HG03060 (cell line): ENCODE measurements around the gene NAA16.
"Not testable (repeated sequence)": the region's sequence is repeated elsewhere in the genome, so short reads cannot be mapped to it uniquely, and the experiment has no call there.

ENCODE experiments used
- ATAC-seq: cut with Tn5 transposase; IDR thresholded peaks from one replicate; pipeline ENCODE4 v1.9.1; 2021; ENCODE audit warnings: low read depth, moderate number of reproducible peaks; ENCODE audit not compliant: unreplicated experiment

NAA16 gene

DNA sequence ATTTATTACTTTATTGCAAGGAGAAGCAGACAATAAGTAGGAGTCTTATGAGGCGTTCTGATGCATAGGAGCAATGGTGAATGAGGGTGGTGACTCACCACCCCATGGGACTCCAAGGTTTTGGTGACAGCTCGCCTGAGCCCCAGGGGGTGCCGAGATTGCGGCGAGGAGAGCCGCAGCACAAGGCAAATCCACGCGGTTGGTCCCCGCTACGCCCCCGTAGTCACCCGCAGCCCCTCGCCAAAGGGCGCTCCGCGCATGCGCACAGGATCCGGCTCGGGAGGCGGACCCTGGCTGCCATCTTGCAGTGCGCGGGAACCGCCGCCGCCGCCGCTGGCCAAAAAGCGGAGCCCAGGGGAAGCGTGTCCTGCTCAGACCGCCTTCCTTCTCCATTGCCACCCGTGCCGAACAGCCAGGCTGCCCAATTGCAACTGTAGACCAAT is at the start of gene NAA16:
Gene NAA16, plus strand, starts transcription at position 305 of the 443 bp plus-strand sequence. CDS start 262 bp downstream, outside the sequence.
- ATAC-seq = peak; percentile 68

DNA sequence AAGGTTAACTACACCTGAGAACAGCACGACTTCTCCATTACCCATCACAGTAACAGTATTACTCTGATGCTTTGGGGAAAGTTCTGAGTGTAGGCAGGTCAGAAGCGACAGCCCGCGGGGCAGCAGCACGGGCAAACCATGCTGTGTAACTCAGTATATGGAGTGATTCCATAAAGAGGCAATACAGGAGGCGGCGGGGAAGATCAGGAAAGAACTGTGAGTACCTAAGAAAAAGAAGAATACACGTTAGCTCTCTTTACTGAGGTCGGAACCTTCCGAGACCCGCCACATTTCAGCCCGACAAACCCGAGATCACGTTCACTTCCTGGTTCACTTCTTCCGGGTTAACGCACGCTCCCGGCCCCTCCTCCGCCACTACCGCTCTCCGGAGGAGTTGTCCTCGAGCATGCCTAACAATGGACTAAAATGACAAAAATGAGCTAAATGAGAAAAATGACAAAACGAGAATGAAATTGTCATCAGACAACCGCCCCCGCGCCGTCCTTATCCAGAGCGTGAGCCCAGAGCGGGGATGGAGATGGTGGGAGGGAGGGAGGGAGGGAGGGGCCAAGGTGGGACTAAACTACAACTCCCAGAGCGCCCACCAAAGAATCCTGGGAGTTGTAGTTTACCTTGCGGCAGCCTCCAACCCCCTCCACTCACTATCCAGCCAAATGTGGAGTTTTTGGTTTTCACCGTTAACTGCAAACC is 47.7 kb upstream of the NAA16 start, which contains the start of gene MTRF1:
Gene MTRF1, minus strand, starts transcription at position 316 of the 711 bp plus-strand sequence. CDS start 2,669 bp downstream, outside the sequence.
- ATAC-seq = peak; percentile 82

DNA sequence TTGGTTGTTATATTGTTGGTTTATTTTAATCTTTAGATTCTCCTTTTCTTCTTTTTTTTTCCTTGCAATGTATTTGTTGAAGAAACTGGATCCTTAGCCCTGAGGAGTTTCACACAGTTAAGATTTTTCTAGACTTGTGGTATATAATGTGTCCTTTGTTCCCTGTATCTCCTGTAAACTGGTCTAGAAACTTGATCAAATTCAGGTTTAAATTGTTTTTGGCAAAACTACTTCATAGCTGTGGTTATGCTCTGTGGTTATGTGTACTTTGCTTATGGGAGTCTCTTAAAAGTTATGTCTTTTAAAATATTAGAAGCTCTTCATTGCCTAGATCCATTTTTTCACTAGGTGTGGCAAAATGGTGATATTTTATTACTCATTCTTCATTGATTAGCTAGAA is 44.0 kb upstream of the NAA16 start:
- ATAC-seq = no peak

DNA sequence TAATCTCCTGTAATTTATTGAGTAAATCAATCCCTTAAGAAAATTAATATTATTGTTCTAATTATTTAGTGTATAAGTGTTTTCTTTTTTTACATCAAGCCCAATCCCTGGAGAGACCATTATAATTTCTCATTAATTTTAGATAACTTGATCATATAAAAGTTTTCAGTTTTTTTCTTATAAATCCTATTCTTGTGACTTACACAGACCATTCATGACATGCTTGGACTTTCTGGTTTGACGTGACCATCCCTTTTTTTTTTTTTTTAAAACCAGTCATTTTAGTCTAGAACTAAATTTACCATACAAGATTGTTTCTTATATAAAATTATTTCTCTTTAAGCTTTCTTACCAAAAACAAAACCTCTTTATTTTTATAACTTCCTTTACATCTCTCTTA is 42.3 kb upstream of the NAA16 start:
- ATAC-seq = no peak

DNA sequence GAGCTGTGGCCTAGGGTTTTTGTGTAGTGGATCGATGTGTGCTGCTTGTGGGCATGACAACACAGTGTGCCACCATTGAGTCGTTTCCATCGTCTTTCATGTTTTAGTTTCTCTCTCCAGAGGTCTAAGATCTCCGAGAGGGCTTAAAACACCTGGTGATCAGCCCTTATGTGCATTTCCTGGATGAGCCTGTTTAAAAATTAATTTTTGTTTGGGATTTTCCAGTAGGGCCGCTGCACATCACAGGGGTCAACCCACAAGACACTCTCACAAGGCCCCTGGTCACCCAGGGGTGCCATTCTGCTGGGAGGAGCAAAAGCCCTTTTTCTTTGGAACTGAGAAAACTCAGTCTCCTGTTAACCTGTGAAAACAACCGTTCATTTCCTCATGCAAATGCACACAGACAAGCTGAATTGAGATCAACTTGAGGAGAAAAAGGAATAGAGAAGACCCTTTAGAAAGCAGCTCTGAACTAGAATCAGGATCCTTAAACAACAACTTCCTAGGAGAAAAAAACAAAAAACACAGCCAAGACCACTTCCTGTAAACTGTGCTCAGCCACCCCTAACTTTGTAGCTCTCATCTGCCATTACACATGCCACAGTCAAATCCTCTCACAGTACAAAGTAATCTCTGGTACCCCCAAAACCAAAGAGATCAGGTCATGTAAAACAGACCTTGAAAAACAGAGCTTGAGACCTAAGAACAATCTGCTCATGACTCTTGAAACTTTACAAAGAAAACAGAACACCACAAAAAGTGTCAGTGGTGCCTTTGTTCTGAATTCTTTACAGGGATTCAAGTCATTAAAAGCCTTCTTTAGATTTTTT is 39.4 kb upstream of the NAA16 start:
- no peak for ATAC-seq

DNA sequence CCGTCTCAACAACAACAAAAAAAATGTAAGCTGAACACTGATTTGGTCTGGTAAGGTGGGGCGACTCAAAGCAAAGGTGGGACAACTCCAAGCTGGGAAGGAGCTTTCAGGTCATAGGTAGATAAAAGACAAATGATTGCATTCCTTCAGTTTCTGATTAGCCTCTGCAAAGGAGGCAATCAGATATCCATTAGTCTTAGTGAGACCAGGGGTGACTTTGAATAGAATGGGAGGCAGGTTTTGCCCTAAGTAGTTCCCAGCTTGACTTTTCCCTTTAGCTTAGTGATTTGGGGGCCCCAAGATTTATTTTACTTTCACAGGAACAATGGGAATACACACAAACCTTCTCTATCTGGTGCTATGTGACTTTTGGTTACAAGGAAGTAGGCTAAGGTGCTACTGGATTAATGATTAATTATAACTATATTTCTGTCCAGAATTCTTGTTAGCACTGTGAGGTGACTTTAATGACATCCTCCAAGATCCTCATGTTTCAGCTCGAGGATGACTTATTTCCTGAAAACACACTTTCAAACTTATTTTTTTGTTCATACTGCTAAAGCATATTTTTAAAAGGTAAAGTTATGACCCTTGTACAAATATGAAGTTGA is 37.1 kb upstream of the NAA16 start:
- no peak for ATAC-seq

DNA sequence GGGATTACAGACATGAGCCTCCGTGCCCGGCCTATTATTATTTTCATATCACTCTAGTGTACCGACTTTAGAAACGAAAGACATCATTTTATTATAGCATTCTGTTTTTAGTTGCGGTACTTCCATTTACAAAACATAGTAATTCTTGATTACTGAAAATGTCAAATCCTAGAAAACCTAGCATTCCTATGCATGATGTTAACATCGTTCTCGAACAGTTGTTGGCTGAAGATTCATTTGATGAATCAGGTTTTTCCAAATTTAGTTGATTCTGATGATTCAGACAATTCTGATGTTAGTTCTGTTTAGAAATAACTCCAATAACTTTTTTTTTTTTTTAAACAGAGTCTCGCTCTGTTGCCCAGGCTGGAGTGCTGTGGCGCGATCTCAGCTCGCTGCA is 36.2 kb upstream of the NAA16 start:
- ATAC-seq = no peak

DNA sequence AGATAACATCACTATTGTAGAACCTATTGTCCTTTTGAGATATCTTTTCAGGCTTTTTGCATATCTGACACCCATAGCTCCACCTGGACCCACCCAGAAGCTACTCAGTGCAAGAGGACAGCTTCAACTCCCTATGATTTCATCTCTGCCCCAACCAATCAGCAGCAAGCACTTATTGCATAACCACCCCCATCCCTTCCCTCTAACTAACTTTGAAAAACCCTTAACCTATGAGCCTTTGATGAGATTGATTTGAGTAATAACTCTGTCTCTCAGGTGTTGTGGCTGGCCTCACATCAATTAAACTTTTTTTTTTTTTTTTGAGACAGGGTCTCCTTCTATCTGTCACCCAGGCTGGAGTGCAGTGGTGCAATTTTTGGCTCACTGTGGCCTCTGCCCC is 34.2 kb upstream of the NAA16 start:
- no peak for ATAC-seq

DNA sequence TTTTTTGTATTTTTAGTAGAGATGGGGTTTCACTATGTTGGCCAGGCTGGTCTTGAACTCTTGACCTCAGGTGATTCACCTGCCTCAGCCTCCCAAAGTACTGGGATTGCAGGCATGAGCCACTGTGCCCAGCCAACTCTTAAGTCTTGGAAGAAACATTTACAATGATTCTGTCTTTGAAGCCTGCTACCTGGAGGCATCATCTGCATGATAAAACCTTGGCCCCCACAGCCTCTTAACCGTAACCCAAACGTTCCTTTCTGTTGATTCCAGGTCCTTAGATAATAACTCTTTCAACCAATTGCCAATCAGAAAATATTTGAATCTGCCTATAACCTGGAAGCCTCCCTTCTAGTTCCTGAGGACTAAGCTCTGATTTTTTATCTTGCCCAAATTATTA is 31.9 kb upstream of the NAA16 start:
- not testable (repeated sequence) for ATAC-seq

DNA sequence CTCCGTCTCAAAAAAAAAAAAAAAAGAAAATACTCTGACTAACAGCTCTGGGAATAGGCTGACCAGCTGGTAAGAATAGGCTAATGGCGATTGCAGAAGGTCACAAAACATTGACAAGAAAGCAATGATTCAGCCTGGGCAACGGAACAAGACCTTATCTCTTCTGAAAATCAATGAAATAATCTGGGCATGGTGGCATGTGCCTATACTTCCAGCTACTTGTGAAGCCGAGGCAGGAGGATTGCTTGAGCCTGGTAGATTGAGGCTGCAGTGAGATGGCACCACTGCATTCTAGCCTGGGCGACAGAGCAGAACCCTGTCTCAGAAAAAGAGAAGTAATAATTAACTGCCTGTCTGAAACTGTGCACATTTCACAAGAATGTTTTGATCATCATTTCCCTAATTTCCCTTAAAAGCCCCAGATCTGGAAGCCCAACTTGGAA is 28.9 kb upstream of the NAA16 start:
- ATAC-seq = no peak

DNA sequence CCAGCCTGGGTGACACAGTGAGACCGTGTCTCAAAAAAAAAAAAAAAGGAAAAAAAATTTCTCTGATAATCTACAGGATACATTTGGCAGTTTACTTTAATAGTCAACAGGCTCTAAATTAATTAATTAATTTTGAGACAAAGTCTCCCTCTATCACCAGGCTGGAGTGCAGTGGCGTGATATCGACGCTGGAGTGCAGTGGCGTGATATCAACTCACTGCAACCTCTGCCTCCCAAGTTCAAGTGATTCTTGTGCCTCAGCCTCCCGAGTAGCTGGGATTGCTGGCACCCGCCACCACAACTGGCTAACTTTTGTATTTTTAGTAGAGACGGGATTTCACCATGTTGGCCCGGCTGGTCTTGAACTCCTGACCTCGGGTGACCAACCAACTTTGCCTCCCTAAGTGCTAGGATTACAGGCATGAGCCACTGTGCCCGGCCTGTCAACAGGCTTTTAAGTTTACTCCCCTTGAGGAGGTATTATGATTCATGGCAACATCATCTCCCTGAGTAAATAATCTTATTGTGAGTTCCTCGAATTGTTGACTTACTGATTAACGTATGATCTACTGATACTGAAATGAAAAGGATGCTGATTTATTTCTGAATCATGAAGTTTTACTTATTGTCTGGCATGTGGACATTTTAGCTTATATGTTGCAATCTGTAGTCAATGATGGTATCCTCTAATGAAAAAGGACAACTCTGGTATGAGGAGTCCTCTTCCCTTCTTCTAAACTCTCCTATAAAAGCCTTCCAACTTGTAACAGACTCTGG is 26.4 kb upstream of the NAA16 start:
- ATAC-seq = no peak

DNA sequence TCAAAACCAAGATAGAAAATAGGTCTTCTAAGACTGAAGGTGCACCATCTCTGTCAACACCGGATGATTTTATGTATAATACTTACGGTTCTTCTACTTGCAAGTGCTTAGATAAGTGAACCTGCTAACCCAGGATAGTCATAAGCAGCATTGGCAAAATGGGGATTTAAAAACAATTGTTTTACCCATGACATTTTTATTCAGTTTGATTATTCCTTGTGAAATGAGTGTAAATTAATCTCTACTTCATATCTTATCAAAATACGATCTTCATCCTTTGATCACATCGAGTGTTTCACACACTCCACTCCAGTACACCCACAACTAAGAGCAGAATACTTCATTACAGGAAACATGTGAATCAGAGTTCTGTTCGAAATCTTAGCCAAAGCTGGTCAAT is 24.7 kb upstream of the NAA16 start:
- no peak for ATAC-seq

DNA sequence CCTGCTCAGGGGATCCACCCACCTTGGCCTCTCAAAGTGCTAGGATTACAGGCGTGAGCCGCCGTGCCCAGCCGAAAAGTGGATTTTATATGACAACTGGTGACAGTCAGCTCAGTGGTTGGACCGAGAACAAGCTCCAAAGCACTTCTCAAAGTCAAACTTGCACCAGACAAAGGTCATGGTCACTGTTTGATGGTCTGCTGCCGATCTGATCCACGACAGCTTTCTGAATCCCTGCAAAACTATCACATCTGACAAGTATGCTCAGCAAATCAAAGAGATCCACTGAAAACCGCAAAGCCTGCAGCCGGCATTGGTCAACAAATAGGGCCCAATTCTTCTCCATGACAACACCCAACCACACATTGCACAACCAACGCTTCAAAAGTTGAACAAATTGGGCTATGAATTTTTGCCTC is 21.6 kb upstream of the NAA16 start:
- no peak for ATAC-seq

DNA sequence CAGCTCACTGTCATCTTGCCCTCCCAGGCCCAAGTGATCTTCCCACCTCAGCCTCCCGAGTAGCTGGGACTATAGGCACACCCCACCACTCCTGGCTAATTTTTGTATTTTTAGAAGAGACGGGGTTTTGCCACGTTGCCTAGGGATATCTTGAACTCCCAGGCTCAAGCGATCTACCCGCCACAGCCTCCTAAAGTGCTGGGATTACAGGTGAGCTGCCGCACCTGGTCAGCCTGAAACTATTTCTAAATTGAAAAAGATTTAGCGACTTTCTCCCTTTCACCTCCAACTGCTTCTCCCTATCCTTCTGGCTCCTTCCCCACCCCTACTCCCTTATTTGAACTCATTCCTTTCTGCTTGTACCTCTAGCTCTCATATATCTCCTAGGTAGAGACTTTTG is 19.8 kb upstream of the NAA16 start:
- ATAC-seq = no peak

DNA sequence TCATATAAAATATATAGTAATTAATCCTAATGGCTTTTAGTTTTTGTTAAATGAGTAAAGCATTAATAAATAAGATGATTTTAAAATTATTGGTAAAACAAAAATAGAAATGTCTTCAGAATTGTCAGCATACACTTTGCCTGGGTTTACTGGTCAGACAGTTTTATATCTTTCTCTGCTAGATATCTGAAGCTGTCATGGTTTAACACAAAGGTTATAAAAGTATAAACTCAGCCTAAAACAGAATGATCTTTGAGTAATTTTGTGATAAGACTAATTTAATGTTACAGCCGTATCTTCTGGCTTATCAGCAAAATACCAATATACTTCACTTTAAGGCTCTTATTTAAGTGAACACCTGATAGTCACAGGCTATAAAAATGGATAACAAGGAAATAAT is 17.8 kb upstream of the NAA16 start:
- ATAC-seq = no peak

DNA sequence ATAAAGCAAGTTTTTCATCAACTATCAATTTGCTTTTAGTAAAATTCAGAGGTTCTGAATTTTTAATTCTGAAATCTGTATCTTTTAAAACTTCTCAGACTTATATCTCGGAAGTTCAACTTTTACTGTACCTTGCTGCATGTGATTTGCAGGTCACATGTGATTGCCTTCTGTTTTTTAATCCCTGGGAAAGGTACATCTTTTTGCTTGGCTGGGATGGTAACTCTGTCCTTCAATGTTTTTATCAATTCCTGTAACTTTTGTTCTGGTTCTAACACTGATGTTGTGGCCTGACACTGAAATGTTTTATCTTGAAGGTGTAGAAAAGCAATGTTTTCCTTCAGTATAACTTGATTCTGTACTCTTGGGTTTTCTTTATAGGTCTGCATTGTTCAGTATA is 16.2 kb upstream of the NAA16 start:
- no peak for ATAC-seq

DNA sequence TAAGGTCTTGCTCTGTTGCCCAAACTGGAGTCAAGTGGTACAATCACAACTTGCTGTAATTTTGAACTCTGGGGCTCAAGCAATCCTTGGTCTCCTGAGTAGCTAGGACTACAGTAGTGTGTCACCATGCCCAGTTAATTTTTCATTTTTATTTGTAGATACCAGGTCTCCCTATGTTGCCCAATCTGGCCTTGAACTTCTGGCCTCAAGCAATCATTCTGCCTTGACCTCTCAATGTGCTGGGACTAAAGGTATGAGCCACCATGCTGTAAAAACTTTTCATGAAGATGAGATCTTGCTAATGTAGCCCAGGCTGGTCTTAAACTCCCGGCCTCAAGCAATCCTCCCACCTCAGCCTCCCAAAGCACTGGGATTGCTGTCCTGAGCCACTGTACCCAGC is 15.1 kb upstream of the NAA16 start:
- no peak for ATAC-seq

DNA sequence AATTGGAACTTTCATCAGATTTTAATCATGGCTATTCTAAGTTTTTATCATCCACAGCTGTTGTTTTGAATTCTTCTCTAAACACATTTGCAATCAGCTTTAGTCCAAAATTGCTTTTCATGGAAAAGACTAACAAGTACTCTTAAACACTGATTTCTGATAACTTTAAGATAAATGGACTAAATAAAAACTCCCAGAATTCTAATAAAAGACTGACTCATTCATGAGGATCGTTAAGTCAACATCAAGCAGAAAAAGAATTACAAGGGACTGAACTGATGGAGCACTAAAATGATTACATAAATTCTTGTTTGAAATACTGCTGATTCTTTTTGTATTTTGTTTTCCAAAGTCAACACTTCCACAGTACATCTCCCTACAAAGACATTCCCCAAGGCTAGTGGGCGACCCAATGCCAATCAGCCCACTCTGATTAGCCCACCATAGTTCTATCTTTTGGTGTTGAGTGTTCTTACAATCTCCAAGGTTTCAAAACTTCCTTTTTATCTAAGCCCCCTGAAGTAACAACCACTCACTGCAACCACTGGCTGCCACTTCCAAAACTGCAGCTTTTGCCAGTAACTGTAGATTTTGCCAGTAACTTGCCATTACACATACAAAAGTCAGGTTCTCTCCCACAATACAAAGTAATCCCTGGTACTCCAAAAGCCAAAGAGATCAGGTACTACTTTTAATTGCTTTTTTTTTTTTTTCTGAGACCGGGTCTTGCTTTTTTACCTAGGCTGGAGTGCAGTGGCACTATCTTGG is 14.0 kb upstream of the NAA16 start:
- ATAC-seq = no peak

DNA sequence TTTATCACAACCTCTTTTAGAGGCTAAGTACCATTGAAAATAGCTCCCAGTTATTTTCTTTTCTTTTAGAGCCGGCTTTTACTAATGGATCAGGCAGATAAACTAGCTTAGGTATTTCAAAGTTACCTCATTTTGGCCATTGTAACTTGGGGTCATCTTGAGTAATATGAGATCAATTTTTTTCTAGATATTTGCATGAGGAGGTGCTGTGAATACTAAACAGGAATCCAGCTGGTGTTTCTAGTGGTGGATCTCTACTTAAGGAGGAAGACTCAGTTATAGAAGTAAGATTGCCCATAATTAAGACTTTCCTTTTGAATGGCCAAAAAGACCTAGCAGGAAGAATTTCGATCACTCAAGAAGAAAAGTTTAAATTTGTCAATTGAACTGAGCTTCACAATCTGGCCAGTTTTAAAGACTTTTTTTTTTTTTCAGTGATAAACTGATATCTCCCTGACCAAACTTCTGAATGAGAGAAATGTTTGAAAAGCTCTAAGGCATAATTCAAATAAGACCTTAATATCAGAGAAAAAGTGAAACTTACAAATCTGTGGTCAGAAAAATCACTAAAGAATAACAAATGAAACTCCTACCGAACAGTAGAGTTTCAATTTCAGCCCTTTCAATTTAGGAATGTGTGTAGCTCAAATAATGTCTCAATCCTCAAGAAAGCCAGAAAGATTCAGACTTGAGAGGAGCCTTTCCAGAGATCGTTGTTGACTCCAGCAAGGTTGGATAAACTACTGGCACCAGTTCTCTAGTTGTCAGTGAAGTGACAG is 11.6 kb upstream of the NAA16 start:
- no peak for ATAC-seq
